Measurements from ENCODE around the gene ASCC2.

Gene ASCC2

DNA sequence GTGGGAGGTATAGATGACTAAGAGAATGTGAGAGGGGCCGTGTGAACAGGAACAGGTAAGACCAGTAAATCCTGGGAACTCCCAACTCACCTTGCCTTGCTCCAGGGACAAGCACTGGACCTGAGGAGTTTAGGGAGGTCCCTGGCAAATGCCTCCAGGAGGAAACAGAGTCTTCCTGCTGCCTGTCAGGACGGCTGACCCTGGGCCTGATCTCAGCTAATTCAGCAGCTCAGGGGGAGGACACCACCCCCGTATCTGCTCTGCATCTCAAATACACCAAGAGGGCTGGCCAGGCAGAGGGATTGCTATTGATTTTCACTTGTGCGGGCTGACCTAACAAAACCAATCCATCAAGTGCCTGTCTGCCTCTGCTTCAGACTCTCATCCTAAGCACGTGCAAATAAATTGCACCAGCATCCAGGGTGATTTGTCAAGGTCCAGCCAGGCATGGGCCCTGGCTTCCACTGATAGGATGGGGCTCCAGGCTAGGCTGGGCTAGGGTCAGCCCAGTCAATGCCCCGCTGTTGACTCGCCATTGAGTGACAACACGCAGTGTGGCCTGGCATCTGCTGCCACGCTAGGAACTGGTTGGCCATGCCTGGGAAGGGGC lies 50.6 kb downstream of the ASCC2 start:
- no peak for DNase-seq (ENCODE audit: low read depth, low spot score)

DNA sequence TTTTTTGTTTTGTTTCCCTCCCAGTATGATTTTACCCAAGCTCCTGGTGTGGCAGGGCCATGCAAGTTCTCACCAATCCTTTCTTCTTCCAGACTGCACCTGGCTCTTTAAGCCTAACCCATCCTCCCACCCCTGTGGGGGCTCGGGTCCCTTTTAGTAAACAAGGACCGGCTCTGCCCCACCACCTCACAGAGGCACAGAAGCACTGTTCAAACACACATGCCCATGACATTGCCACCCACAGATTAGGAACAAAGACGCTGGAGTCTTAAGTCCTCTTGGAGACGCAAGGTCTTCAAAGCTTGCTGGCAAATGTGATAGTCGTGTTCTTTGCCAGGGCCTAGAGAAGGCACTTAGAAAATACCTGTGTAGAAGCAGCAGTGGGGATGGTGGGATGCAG lies 52.0 kb downstream of the ASCC2 start:
- no peak for DNase-seq (ENCODE audit: low read depth, low spot score)

DNA sequence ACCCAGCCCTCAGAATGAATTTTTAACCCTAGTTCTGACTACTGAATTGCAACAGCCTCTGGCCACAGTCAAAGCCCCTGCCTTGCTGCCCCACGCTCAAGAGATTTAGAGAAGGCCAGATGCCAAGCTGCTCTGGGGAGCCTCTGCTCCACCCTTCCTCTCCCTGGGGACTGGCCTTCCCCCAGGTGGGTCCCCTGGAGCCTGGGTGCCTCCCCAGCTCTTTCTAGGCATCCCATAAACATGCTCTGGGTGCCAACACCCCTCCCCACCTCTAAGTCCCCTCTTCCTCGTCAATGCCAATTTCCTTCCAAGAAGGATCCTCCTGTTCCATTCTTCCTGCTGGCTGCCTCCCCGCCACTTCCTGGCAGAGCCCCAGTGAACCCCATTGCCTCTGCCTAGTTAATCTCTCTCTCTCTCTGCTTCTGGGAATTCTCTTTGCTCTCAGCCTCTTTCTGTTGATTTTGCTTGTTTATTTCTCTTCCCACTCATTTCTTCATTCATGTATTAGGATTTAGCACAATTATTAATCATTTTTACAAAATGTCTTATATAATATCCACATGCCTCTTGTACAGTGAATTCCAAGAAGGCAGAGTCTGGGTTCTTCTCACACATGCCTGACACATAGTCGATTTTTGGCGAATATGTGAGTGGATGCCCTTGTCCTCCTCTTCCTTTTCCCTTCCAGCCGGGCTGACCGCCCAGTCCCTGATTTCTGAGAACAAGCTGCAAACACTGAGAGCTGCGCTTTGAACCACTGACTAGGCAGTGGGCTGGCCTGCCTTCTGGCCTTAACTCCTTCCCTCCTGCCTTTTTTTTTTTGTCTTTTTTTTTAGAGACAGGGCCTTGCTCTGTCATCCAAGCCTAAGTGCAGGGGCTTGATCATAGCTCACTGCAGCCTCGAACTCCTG lies 53.4 kb downstream of the ASCC2 start:
- DNase-seq (ENCODE audit: low read depth, low spot score) = no peak

DNA sequence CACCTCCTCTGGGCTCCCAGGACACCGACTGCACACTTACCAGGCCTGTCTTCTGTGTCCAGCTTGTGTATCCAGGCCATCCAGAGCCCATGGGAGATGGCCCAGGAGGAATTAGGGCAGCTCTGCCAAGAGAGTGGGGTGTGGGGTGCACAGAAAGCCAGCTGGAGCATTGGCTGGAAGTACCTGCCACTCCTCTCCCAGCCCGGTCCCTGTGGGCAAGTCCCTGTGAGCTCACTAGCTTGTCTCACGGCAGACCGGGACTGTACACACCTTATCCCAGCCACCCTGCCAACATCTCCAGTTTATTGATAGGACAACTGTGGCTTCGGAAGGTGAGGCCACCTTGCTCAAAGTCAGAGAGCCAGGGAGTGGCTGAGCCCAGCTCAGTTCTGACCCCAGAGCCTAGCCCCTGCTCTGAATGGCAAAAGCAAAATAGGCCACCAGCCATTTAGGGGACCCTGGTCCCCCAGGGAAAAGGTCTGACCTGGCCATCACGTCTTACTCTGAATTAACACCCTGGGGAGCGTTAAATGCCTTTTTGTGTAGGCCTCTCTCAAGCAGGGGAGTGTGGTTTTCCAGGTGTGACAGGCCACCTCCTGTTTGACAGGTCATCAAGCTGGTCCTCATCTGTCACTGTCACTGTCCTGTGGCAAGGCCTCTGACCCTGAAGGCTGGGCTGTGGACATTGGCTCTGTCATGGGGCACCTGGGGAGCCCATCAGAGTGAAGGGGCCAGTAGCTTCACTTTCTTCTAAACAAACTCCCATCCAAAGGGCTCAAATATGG lies 55.8 kb downstream of the ASCC2 start:
- DNase-seq (ENCODE audit: low read depth, low spot score) = no peak

DNA sequence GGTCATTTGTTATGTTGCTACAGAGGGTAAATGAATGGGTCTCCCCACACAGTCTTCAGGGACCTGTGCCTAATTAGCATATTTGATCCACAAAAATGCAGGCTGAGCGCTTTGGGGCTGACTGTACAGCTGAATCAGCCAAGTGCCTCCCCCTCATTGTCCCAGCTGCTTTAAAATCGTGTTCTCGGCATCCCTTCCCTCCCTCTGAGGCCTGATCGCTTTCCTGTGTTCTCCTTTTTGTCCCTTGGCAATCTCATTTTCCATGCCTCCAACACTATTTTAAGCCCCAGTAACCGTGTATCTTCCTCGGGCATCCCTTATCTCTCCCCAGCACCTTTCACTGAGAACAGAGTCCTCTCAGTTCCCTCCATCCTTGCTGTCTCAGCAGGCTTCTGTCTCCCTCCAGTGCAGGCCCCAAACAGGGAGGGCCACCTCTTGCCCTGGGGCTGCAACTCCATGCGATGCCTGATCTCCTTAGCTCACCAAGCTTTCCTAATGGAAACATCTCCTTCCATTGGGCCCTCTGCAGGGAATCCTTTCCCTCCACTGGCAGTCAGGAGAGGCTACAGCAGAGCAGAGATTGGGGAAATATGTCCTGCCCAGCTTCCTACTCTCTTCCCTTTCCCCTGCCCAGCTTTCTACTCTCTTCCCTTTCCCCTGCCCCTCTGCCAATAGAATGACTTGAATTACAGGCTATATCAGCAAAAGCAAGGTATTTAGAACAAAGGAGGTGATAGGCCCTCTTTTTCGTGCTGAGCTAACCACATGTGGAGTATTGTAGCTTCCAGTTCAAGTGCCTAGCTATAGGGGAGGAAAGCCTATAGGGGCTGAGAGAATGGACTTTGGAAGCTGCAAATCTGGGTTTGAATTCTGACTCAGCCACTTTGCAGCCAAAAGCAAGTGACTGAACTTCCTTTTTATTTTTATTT lies 57.1 kb downstream of the ASCC2 start:
- DNase-seq (ENCODE audit: low read depth, low spot score) = no peak

DNA sequence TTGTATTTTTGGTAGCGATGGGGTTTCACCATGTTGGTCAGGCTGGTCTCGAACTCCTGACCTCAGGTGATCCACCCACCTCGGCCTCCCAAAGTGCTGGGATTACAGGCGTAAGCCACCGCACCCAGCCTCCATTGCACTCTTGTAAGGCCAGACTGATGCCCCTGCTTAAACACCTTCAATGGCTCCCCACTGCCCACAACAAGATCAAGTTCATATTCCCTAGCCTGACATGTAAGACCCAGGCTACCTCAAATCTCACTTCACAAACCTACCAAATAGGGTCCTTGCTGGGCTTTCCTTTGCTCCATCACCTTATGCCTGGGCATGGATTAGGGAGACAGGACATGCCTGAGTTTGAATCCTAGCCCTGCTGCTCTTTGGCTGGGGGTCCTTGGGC lies 57.9 kb downstream of the ASCC2 start:
- no peak for DNase-seq (ENCODE audit: low read depth, low spot score)

DNA sequence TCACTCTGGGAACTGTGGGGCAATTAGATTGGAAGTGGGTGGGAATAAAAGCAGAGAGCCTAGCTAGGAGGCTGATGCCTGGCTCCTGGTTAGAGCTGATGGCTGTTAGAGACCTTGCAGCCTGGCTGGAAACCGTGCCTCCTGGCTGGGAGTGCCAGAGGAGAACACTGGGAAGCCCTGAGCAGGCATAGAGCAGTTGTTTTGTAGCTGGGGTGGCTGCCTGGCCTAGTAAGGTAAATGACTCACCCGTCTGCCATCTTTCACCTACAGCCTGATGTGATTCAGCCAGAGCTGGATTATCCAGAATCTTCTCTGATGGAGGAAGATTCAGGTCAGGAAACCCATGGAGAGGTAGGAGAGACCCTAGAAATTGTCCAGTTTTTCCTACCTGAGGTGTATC lies 64.8 kb downstream of the ASCC2 start:
- no peak for DNase-seq (ENCODE audit: low read depth, low spot score)

DNA sequence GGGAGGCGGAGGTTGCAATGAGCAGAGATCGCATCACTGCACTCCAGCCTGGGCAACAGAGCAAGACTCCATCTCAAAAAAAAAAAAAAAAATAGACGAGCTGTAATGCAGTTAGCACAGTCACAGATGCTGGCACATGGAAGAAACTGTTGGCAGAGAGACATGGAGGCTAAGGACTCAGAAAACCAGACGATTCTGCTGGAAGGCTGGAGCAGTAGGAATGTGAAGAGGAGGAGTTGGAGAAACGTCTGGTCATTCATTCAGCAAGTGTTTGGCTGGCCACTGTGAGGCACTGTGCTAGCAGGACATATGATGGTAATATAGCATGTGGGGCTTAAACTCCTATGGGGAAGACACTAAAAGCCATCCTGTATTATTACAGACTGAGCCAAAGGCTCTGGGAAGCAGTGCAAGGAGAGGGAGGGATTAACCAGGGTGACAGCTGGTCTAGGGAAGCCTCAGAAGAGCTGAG lies 65.9 kb downstream of the ASCC2 start:
- no peak for DNase-seq (ENCODE audit: low read depth, low spot score)

DNA sequence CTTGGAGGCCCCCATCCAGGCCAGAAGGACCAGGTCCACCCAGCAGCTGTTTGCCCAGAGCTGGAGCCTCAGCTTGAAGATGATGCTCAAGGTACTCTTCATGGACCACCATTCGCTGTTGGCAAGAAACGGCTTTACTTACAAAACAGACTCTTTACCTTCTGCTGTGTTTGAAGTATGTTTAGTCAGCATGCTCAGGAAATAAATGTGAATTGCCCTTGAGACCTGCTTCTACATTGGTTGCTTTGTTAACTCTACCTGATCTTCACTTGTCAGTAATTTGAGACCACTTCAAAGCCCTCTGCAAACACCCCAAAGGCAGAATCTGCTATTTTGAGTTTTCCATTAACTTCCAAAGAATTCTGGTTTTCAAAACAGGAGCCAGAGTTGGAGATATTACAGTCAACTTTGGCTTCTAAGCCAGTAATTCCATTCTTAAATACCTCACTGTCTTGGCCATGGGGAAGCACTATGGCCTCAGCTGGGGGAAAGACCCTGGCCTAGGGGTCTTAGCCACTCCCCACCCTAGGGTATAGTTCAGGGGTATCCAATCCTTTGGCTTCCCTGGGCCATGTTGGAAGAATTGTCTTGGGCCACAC lies 68.3 kb downstream of the ASCC2 start:
- DNase-seq (ENCODE audit: low read depth, low spot score) = no peak

DNA sequence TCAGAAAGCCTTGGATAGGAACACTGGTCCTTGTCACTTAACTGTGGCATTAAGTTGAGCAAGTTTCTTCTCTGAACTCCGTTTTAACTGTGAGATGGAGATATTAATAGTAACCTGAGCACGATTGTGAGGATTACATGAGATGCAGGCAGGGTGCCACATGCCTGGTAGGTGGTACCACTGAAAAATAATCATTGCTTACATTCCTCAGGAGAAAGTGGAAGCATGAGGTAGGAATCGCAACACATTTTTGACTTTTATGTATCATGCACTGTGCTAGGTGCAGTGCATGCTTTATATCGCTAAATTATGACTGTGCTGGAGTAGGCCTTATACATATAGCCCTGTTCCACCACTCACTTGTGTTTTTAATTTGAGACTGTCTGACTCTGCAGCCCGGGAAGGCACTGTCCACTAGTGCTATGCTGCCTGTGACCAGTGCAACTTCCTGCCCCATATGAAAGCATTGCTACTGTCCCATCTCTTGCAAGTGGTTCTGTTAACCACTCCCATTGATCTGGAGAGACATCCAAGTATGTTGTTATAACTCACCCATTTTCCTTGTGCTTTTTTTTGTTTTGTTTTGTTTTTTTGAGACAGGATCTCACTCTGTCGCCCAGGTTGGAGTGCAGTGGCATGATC lies 69.9 kb downstream of the ASCC2 start:
- no peak for DNase-seq (ENCODE audit: low read depth, low spot score)

DNA sequence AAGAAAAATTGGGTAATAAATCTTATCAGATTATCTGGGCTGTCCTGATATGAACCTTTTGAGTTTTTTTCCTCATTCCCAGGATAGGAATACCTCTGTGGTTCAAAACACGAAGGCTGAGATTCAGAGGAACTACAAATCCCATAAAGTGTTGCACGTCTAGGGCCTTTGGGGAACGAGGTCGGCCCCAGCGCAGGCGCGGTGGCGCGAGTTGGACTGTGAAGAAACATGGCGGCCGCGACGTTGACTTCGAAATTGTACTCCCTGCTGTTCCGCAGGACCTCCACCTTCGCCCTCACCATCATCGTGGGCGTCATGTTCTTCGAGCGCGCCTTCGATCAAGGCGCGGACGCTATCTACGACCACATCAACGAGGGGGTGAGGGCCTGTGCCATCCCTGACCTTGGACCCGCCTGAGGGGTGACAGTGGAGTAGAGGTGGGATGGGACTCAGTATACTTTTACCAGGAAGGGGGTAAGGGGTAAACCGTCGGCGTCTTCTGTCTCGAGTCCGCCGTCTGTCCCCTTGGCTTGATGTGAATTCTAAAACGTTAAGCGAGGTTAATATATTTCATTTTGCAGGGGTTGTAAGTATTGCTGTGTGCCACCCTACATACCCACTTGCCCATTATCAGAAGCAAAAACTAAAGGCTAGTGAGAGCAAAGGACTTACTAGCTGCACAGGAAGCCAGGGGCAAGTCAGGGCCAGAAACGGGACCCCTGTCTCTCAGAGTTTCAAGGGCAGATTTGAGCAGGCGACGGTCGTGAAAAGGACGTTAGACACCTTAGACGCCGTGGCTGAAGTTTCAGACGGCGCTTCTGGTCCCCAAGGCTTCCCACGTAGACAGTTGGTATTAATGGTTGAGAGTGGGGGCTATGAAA lies 70.7 kb downstream of the ASCC2 start, which contains the start of gene UQCR10:
UQCR10 (plus strand) TSS at position 199 of the 881 bp plus-strand sequence; CDS start at position 229, 30 bp downstream.
- peak; percentile 86 for DNase-seq (ENCODE audit: low read depth, low spot score)

DNA sequence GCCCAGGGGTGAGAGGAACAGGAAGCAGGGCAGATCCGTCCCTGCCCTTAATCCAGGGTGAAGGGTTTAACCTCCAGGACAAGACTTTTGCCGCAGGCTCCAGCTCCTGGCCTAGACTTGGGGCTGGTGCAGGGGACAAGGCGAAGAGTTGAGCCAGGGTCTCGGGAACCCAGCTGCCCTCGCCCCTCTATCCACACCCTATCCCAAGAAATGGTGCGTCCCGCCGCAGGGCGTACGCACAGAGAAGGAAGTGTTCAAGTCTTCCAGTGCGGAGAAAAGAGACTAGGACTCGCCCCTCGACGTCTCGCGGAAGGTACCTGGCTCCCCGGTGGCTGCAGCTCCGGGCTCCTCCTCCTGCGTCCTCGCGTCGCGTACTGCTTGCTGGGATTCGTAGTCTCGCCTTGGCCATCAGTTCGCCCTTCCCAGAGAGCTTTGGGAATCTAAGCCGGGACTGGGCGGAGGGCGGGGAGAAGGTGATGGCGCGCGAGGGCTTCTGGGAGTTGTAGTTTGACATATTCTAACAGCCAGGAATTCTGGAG lies 71.4 kb downstream of the ASCC2 start, which contains the start of gene ZMAT5:
ZMAT5 (minus strand) TSS at position 376 of the 539 bp plus-strand sequence. CDS start 18,463 bp downstream, outside the sequence.
- DNase-seq (ENCODE audit: low read depth, low spot score) = peak; percentile 86

DNA sequence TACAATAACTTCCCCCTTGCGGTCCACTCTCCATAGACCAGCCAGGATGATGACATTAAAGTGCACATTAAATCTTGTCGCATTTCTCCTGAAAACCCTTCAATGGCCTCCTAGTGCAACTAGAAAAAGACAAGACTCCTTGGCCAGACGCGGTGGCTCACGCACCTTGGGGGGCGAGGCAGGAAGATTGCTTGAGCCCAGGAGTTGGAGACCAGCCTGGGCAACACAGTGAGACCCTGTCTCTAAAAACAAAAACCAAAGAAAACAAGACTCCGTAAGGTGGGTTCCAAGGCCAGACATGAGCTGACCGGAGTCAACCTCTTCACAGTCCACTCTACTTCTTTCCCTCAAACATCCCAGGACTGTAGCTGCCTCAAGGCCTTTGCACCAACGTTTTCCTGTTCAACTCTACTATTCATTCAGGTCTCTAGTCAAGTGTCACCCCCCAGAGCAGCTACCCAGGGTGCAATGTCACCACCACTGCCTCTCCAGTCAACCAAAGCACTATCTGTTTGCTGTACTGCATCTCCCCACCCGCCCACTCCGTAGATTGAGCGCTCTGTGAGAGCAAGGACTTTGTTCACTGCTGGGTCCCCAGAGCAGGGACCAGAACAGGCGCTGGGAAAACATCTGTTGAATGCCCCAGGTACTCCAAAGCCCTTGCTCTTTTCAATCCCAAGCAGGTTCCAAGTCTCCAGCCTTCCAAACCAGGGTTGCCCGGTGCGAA lies 72.0 kb downstream of the ASCC2 start:
- DNase-seq (ENCODE audit: low read depth, low spot score) = no peak

DNA sequence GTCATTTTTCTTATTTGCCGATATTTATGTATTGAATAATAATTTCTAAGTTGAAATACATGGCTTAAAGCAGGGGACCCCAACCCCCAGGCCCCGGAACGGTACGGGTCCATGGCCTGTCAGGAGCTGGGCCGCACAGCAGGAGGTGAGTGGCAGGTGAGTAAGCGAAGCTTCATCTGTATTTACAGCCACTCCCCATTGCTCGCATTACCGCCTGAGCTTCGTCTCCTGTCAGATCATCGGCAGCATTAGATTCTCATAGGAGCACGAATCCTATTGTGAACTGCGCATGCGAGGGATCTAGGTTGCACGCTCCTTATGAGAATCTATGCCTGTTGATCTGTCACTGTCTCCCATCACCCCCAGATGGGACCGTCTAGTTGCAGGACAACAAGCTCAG lies 75.8 kb downstream of the ASCC2 start:
- DNase-seq (ENCODE audit: low read depth, low spot score) = no peak

DNA sequence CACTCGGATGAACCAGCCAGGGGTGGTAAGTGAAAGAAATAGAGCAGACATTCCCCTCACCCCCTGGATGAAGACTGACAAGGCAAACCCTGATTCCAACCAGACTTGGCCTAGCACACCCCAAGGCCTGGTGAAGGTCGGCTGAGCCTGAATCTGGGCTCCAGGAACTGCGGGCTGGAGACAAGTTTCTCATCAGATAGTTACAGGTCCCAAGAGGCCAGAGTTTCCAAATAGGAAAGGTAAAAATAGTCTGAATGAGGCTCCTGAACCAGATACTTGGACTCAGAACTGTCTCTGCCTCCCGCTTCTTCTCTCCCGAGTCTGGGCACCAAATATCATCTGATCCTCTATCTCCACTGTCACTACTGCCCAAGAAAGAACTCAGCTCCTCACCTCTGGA lies 79.1 kb downstream of the ASCC2 start:
- no peak for DNase-seq (ENCODE audit: low read depth, low spot score)

DNA sequence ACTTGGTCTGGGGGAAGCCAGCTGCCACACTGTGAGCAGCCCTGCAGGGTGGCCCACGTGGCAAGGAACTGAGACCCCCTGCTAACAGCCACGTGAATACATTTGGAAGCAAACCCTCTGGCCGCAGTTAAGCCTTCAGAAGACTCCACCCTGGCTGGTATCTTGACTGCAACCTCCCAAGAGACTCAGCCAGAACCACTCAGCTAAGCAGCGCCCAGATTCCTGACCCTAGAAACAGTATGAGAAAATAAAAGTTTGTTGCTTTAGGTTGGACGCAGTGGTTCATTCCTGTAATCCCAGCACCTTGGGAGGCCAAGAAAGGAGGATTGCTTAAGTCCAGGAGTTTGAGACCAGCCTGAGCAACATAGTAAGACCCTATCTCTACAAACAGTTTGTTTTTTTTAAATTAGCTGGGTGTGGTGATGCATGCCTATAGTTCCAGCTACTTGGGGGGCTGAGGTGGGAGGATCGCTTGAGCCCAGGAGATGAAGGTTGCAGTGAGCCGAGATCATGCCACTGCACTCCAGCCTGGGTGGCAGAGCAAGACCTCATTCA lies 79.9 kb downstream of the ASCC2 start:
- DNase-seq (ENCODE audit: low read depth, low spot score) = no peak

DNA sequence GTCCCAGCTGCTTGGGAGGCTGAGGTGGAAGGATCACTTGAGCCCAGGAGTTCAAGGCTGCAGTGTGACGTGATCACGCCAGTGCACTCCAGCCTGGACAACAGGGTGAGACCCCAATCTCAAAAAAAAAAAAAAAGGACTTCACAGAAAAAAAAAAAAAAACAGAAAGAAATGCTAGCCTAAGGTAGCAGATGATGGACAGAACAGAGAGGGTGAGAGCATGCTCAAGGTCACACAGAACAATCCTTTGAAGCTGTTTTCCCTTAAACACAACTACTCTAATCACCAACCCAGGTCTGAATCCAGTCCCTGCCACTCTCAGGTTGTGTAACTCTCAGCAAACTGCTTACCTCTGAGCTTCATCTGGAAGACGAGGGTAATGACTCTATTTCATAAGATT lies 81.0 kb downstream of the ASCC2 start:
- no peak for DNase-seq (ENCODE audit: low read depth, low spot score)

DNA sequence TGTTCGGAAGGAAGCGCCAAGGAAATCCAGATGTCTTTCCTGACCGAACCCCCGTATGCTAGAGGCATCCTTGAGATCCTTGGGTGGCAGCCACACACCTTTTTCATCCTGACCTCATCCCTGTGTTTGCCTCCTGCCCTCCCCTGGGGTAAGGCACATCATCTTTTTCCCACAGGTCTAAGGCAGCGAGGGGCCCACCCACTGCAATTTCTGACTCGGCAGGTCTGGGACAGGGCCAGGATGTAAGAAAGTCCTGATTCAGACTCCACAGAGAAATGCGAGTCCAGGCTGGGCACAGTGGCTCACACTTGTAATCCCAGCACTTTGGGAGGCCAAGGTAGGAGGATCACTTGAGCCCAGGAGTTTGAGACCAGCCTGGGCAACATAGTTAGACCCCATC lies 81.7 kb downstream of the ASCC2 start:
- DNase-seq (ENCODE audit: low read depth, low spot score) = no peak

Measured in activated naive CD8-positive, alpha-beta T cell treated with anti-CD3 and anti-CD28 coated beads, Interleukin-2, amount 50 U/mL, for 16 hours (primary cell).